K562 (cell line): ENCODE results near the gene CDK5RAP3. TPM values are rescaled to one million over a fixed set of nuclear protein-coding genes. Genes with fewer than 3 reads are reported as not detected.

ENCODE experiments used
- AFF1 ChIP-seq, 2 experiments: fragments of 450-650 bp; IDR thresholded peaks; 2 replicates each; pipeline ENCODE4 v1.6.1; 2018; ENCODE audit warnings: mild to moderate bottlenecking in 2 of 2, low read depth in 1 of 2; ENCODE audit not compliant: partially characterized antibody in 2 of 2
- ASH1L ChIP-seq: fragments of 450-650 bp; IDR thresholded peaks from 2 replicates; pipeline ENCODE4 v1.6.1; 2018; ENCODE audit warnings: borderline replicate concordance, mild to moderate bottlenecking, low read depth; ENCODE audit not compliant: partially characterized antibody
- CBFA2T2 ChIP-seq: fragments of 450-650 bp; conservative IDR thresholded peaks from 2 replicates; pipeline ENCODE4 v1.6.1; 2017; ENCODE audit warnings: mild to moderate bottlenecking
- CBFA2T3 ChIP-seq: fragments of 450-650 bp; IDR thresholded peaks from 2 replicates; pipeline ENCODE4 v1.6.1; 2017
- CCNT2 ChIP-seq: IDR thresholded peaks from 2 replicates; pipeline ENCODE4 v1.6.1; 2011; ENCODE audit warnings: borderline replicate concordance, low read depth, mild to moderate bottlenecking, moderate library complexity, mixed read lengths, low read length; ENCODE audit not compliant: insufficient read length; ENCODE audit errors: extremely low read depth
- DIDO1 ChIP-seq: fragments of 450-650 bp; IDR thresholded peaks from 2 replicates; pipeline ENCODE4 v1.6.1; 2016; ENCODE audit warnings: low read depth, missing biosample characterization, missing genetic modification characterization
- DPF2 ChIP-seq: fragments of 450-650 bp; IDR thresholded peaks from 2 replicates; pipeline ENCODE4 v1.6.1; 2016
- EP300 ChIP-seq: IDR thresholded peaks from 2 replicates; pipeline ENCODE4 v1.6.1; 2012; ENCODE audit warnings: low read length, improper control_type of control experiment
- FOSL1 ChIP-seq: fragments of 200-800 bp; sonication (Bioruptor generic); conservative IDR thresholded peaks from 2 replicates; pipeline ENCODE4 v1.6.1; 2016; ENCODE audit warnings: missing genetic modification characterization, missing compliant biosample characterization
- NFIC ChIP-seq: fragments of 450-650 bp; IDR thresholded peaks from 2 replicates; pipeline ENCODE4 v1.6.1; 2017; ENCODE audit warnings: mild to moderate bottlenecking, inconsistent platforms
- POLR2AphosphoS5 ChIP-seq: IDR thresholded peaks from 2 replicates; pipeline ENCODE4 v1.6.1; 2011; ENCODE audit warnings: mild to moderate bottlenecking, low read depth, low read length, moderate library complexity; ENCODE audit not compliant: control insufficient read depth, insufficient read depth
- RAD21 ChIP-seq, 2 experiments: fragments of 250-450 bp in 1 of 2; fragments of 450-650 bp in 1 of 2; sonication (Bioruptor Pico) in 1 of 2; formaldehyde crosslinking in 1 of 2; IDR thresholded peaks in 1 of 2; conservative IDR thresholded peaks in 1 of 2; 2 replicates each; pipeline versions ENCODE4 v1.4.0 to v1.8.0; 2020 to 2022; ENCODE audit warnings: mild to moderate bottlenecking in 2 of 2, moderate library complexity in 1 of 2
- RNF2 ChIP-seq: sonication (generic); IDR thresholded peaks from 2 replicates; pipeline ENCODE4 v1.6.1; 2016
- SMARCE1 ChIP-seq: fragments of 450-650 bp; IDR thresholded peaks from 2 replicates; pipeline ENCODE4 v1.7.1; 2016; ENCODE audit warnings: mild to moderate bottlenecking
- STAT5A ChIP-seq: IDR thresholded peaks from 2 replicates; pipeline ENCODE4 v1.6.1; 2012; ENCODE audit warnings: low read length, inconsistent platforms, borderline replicate concordance
- TAF1 ChIP-seq: IDR thresholded peaks from 2 replicates; pipeline ENCODE4 v1.6.1; 2011; ENCODE audit warnings: mild to moderate bottlenecking, low read length, moderate library complexity; ENCODE audit not compliant: insufficient read depth, control insufficient read depth, severe bottlenecking; ENCODE audit errors: extremely low read depth
- TARDBP ChIP-seq: fragments of 450-650 bp; IDR thresholded peaks from 2 replicates; pipeline ENCODE4 v1.6.1; 2016
- TEAD4 ChIP-seq, 2 experiments: sonication (generic) in 1 of 2; formaldehyde crosslinking in 1 of 2; IDR thresholded peaks; 2 replicates each; pipeline versions ENCODE4 v1.6.1 to v1.8.0; 2012 to 2022; ENCODE audit warnings: borderline replicate concordance in 1 of 2, inconsistent platforms in 1 of 2, low read length in 1 of 2, mild to moderate bottlenecking in 1 of 2, missing genetic modification reagents in 1 of 2
- ZBTB1 ChIP-seq: sonication (generic); formaldehyde crosslinking; IDR thresholded peaks from 2 replicates; pipeline ENCODE4 v1.8.1; 2023; ENCODE audit warnings: missing genetic modification reagents, low read depth, mild to moderate bottlenecking, borderline replicate concordance
- ZNF354B ChIP-seq: fragments of 250-450 bp; sonication (Bioruptor Pico); IDR thresholded peaks from 2 replicates; pipeline ENCODE4 v1.4.0; 2020
- ZNF639 ChIP-seq, 2 experiments: fragments of 200-800 bp in 1 of 2; sonication (Bioruptor generic) in 1 of 2; sonication (generic) in 1 of 2; formaldehyde crosslinking in 1 of 2; IDR thresholded peaks in 1 of 2; conservative IDR thresholded peaks in 1 of 2; 2 replicates each; pipeline versions ENCODE4 v1.5.0 to v1.6.1; 2016 to 2020; ENCODE audit warnings: missing compliant biosample characterization in 1 of 2, missing genetic modification characterization in 1 of 2, missing genetic modification reagents in 1 of 2
- polyA plus RNA-seq, 8 experiments: library from polyadenylated mRNA; depleted of rRNA in 4 of 8; stranded (reverse) in 5 of 8; unstranded in 3 of 8; fragments of >200 nt; fragmentation: Nextera tagmentation in 2 of 8; fragmentation: Illumina TruSeq in 1 of 8; extraction: Ambion mirVana in 2 of 8; extraction: Trizol in 1 of 8; gene quantifications; 2 replicates each; pipeline versions ENCODE4 v1.2.1 to v1.2.3, GENCODE V29; 2011 to 2014; ENCODE audit warnings: inconsistent platforms in 1 of 8, missing spikeins in 1 of 8
- total RNA-seq, 7 experiments: library from RNA; depleted of rRNA in 6 of 7; stranded (reverse); fragments of >200 nt in 6 of 7; fragmentation: Illumina TruSeq in 2 of 7; extraction: Trizol in 2 of 7; gene quantifications; 2 replicates each; pipeline versions ENCODE4 v1.2.1 to v1.2.3, GENCODE V29; 2011 to 2021; ENCODE audit warnings: low replicate concordance in 1 of 7

Gene CDK5RAP3
- total and polyA plus RNA-seq, 9 of the 15 experiments (the other 6 are each of a cell fraction or from before 2014, with no cell fraction given), result 44.2 to 202 (median 91.5) TPM

GRCh38 chr17:47935961-47936360 is 35.0 kb upstream of the CDK5RAP3 start (continued):
- TF ChIP-seq ZNF639 (CRISPR knock-in tag; conservative IDR thresholded peaks at IDR 0.05 in 1 of 2, IDR thresholded peaks at IDR 0.05 in 1 of 2) (no peak), DIDO1 (tag) (no peak), TARDBP (no peak), POLR2AphosphoS5 (peak; percentile 68; the same call in 1 of the 2 replicates), STAT5A (peak; percentile 41; the same call in 1 of the 2 replicates), RNF2 (peak; percentile 42; the same call in 1 of the 2 replicates), SMARCE1 (peak; percentile 56; the same call in 1 of the 2 replicates), CBFA2T2 (peak; percentile 75), DPF2 (peak; percentile 68), ZNF354B (CRISPR knock-in tag) (no peak), RAD21 (CRISPR knock-in tag; conservative IDR thresholded peaks at IDR 0.05 in 1 of 2, IDR thresholded peaks at IDR 0.05 in 1 of 2) (no peak), EP300 (peak; percentile 47; the same call in 1 of the 2 replicates), TEAD4 (IDR thresholded peaks at IDR 0.05; ENCODE audit: low read length) (peak; percentile 82), TEAD4 (CRISPR knock-in tag; IDR thresholded peaks at IDR 0.05; ENCODE audit: borderline replicate concordance) (no peak), FOSL1 (tag) (peak; percentile 82), ZBTB1 (CRISPR knock-in tag) (no peak), NFIC (peak; percentile 91), AFF1 (IDR thresholded peaks at IDR 0.05; ENCODE audit: low read depth in 1 of 2, partially characterized antibody in 2 of 2) (no peak), TAF1 (peak; percentile 11), CBFA2T3 (peak; percentile 89), ASH1L (no peak), CCNT2 (no peak)
